ENCODE measurements around the gene CCDC122.

CCDC122 gene

DNA sequence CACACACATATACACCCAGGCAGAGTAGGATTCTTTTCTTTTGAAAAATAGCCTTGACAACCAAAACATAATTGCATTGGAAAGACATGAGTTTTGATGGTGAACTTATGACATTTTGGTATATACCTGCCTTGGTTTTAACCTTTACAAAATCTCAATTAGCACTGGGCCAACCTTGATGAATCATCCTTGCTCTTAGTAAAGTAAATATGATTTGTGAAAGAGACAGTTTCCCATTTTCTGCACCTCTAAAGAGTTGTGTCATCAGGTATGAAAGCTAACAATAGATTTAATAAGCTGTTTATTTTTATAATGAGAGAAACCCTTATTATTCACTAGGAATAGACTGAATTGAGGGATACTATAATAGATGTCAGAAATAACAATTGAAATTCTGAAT lies 77.0 kb downstream of the CCDC122 start:
- CTCF ChIA-PET: interaction anchor here (1.1 to 2.0 kb wide), 4 partner anchors 11 to 1187 kb away, joined by 3 to 10 read pairs (median 5); no protein-coding TSS in a partner anchor
- TF ChIP-seq, protein P1, sequence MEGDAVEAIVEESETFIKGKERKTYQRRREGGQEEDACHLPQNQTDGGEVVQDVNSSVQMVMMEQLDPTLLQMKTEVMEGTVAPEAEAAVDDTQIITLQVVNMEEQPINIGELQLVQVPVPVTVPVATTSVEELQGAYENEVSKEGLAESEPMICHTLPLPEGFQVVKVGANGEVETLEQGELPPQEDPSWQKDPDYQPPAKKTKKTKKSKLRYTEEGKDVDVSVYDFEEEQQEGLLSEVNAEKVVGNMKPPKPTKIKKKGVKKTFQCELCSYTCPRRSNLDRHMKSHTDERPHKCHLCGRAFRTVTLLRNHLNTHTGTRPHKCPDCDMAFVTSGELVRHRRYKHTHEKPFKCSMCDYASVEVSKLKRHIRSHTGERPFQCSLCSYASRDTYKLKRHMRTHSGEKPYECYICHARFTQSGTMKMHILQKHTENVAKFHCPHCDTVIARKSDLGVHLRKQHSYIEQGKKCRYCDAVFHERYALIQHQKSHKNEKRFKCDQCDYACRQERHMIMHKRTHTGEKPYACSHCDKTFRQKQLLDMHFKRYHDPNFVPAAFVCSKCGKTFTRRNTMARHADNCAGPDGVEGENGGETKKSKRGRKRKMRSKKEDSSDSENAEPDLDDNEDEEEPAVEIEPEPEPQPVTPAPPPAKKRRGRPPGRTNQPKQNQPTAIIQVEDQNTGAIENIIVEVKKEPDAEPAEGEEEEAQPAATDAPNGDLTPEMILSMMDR (IDR thresholded peaks at IDR 0.05; ENCODE audit: control extremely low read depth, extremely low read depth, low read depth, missing control alignments): no peak

DNA sequence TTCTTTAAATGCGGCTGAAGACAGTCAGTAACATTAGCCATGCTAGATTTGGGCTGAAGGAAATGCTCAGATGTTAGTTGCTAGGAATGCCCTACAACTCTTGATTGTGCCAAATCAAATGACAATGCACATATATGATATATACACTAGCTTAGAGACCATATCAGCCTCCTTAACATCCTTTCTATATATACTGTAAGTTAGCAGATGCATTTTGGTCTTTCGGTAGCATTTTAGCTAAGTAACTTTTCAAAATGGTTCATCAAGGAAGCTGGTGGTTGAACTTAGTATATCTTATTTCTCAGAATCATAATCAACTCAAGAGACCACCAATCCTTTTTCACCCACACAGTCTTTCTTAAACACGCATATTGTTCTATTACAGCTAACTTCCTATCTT lies 78.7 kb downstream of the CCDC122 start:
- TF ChIP-seq, protein P1 (IDR thresholded peaks at IDR 0.05; ENCODE audit: control extremely low read depth, extremely low read depth, low read depth, missing control alignments): no peak
- CTCF ChIA-PET: interaction anchor here (0.7 to 1.6 kb wide), 6 partner anchors 8 to 1206 kb away, joined by 3 to 4 read pairs (median 4); no protein-coding TSS in a partner anchor
- POLR2A ChIA-PET: no interaction called here
- DNase-seq (ENCODE audit: extremely low spot score): no peak

More for the DNA sequence above, 77.0 kb downstream of the CCDC122 start:
- DNase-seq (ENCODE audit: extremely low spot score): no peak
- POLR2A ChIA-PET: no interaction called here

GRCh38 chr13:43799191-43799590 lies 80.3 kb downstream of the CCDC122 start:
- DNase-seq (ENCODE audit: extremely low spot score): no peak
- TF ChIP-seq, protein P1 (IDR thresholded peaks at IDR 0.05; ENCODE audit: control extremely low read depth, extremely low read depth, low read depth, missing control alignments): no peak
- ChIA-PET POLR2A (no interaction called here), CTCF (no interaction called here)

DNA sequence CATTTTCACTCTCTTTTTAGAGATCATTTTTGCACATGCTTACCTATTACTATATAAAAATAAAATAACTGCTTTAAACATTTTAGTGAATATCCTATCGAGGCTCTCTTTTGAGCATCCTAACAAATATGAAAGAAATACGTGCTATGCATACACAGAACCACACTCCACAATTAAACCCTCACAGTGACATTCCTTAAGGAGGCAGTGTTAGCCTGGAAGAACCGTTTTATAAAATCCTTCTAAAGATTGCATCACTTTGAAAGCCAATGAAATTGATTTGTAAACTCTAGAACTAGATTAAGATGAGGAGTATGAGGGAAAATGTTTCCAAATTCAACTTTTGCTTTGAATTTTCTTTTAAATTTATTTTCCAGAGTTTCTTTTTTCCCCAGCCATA lies 81.7 kb downstream of the CCDC122 start:
- DNase-seq (ENCODE audit: extremely low spot score): no peak

GRCh38 chr13:43797159-43797558 lies 82.4 kb downstream of the CCDC122 start:
- CTCF ChIA-PET: interaction anchor here (2.9 kb wide), 1 partner anchor 7 kb away, joined by 16 read pairs; no protein-coding TSS in a partner anchor
- TF ChIP-seq, protein P1 (IDR thresholded peaks at IDR 0.05; ENCODE audit: control extremely low read depth, extremely low read depth, low read depth, missing control alignments): no peak

More for the DNA sequence above, 81.7 kb downstream of the CCDC122 start:
- ChIA-PET CTCF (no interaction called here), POLR2A (no interaction called here)
- TF ChIP-seq, protein P1 (IDR thresholded peaks at IDR 0.05; ENCODE audit: control extremely low read depth, extremely low read depth, low read depth, missing control alignments): no peak

DNA sequence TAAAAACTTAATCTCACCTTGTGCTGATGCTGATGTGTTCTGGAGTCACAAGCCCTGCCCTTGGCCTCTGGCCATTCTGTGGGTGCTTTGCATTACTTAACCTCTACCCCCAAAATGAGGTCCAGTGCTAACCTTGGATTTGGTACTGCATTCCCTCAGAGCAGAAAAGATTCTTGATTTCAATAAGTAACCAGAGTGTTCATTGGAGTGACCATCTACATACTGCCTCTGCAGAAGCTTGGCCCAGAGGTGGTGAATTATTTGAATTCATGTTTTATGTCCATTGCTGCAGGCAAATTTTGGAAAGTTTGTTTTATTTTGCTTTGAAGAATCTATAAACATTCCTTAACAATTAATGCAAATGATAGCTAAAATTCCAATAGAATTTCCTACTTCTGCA lies 85.1 kb downstream of the CCDC122 start:
- POLR2A ChIA-PET: no interaction called here
- no peak for DNase-seq (ENCODE audit: extremely low spot score)
- TF ChIP-seq, protein P1 (IDR thresholded peaks at IDR 0.05; ENCODE audit: control extremely low read depth, extremely low read depth, low read depth, missing control alignments): no peak
- CTCF ChIA-PET: interaction anchor here (0.8 to 2.9 kb wide), 2 partner anchors 9 to 709 kb away, joined by 3 to 16 read pairs; no protein-coding TSS in a partner anchor

More at GRCh38 chr13:43797159-43797558, 82.4 kb downstream of the CCDC122 start:
- no peak for DNase-seq (ENCODE audit: extremely low spot score)
- POLR2A ChIA-PET: no interaction called here

Measured in GM10248 (cell line).